Activated B cell treated with CpG ODN at 0.5 μM for 24 hours (primary cell): ENCODE results near the gene ADAMTS12. TPM values are rescaled to one million over a fixed set of nuclear protein-coding genes. Genes with fewer than 3 reads are reported as not detected.

Experiments
- ATAC-seq: fragments of 200-7000 bp; cut with Tn5 transposase; one replicate; pipeline ENCODE4 v1.10.0; 2021; ENCODE audit warnings: low read depth, mild to moderate bottlenecking, moderate library complexity
- CTCF ChIA-PET: fragments of 350-600 bp; sonication (Branson Sonifier 250); formaldehyde crosslinking; loops from one replicate; lab custom pipeline; 2021; ENCODE audit warnings: antibody characterized with exemption; lab: Charles Lee
- POLR2A ChIA-PET: fragments of 350-600 bp; sonication (Branson Sonifier 250); formaldehyde crosslinking; loops from one replicate; lab custom pipeline; 2021; ENCODE audit warnings: antibody characterized with exemption; lab: Charles Lee
- DNase-seq: peaks from one replicate; pipeline ENCODE4 v3.0.0; 2022
- H3K27ac Mint-ChIP-seq: one replicate; pipeline ENCODE4 v1.8.0; 2020; ENCODE audit warnings: mixed read lengths
- H3K27me3 Mint-ChIP-seq: one replicate; pipeline ENCODE4 v1.8.0; 2021; ENCODE audit warnings: mixed read lengths
- H3K36me3 Mint-ChIP-seq: one replicate; pipeline ENCODE4 v1.8.0; 2021; ENCODE audit warnings: low read depth, mixed read lengths
- H3K4me1 Mint-ChIP-seq: one replicate; pipeline ENCODE4 v1.8.0; 2021; ENCODE audit warnings: mixed read lengths
- H3K4me3 Mint-ChIP-seq: one replicate; pipeline ENCODE4 v1.8.0; 2020; ENCODE audit warnings: mild to moderate bottlenecking, mixed read lengths
- H3K9me3 Mint-ChIP-seq: one replicate; pipeline ENCODE4 v1.8.0; 2020; ENCODE audit warnings: mixed read lengths
- intact Hi-C: fragments of 100-400 bp; cut with micrococcal nuclease; formaldehyde crosslinking; loops from one replicate; pipeline ENCODE4 v1.15.1; 2024
- total RNA-seq: library from RNA; stranded (reverse); gene quantifications from 2 replicates; pipeline ENCODE4 v1.2.3, GENCODE V29; 2022
- TF ChIP-seq, protein P1 (sequence below): fragments of 200-600 bp; IDR thresholded peaks from one replicate; pipeline ENCODE4 v1.8.0; 2022; ENCODE audit warnings: antibody characterized with exemption, mild to moderate bottlenecking

ADAMTS12 gene
- total RNA-seq, 1 donor from 2014 or later: not detected

DNA sequence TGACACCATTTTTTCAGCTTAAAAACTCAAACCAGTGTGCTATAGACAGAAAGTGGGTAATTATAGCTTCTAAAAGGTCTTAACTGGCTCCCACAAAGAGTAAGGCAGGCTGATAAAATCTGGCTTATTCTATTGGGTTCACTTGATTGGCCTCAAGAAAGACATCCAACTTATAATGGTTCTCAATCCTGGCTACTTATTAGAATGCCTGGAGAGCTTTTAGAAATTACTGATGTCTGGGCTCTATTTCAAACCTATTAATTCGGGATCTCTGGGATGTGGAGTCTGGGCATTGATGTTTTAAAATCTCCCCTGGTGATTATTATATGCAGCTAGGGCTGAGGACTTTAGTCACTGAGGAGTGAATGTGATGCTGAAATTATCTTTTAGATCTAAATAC, 263.0 kb downstream of the ADAMTS12 start:
- H3K9me3 Mint-ChIP-seq: no peaks in the 10 kb centered on the region
- no peaks in the 10 kb centered on the region for H3K27me3 Mint-ChIP-seq
- no peaks in the 10 kb centered on the region for H3K36me3 Mint-ChIP-seq
- ChIA-PET POLR2A (no interaction called here), CTCF (no interaction called here)
- no peak overlapping the region for H3K27ac Mint-ChIP-seq
- H3K4me1 Mint-ChIP-seq: peaks cover 4% of the 10 kb centered on the region
- TF ChIP-seq, protein P1, sequence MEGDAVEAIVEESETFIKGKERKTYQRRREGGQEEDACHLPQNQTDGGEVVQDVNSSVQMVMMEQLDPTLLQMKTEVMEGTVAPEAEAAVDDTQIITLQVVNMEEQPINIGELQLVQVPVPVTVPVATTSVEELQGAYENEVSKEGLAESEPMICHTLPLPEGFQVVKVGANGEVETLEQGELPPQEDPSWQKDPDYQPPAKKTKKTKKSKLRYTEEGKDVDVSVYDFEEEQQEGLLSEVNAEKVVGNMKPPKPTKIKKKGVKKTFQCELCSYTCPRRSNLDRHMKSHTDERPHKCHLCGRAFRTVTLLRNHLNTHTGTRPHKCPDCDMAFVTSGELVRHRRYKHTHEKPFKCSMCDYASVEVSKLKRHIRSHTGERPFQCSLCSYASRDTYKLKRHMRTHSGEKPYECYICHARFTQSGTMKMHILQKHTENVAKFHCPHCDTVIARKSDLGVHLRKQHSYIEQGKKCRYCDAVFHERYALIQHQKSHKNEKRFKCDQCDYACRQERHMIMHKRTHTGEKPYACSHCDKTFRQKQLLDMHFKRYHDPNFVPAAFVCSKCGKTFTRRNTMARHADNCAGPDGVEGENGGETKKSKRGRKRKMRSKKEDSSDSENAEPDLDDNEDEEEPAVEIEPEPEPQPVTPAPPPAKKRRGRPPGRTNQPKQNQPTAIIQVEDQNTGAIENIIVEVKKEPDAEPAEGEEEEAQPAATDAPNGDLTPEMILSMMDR: no peak
- DNase-seq (no peak), ATAC-seq (no peak)
- H3K4me3 Mint-ChIP-seq: no peak overlapping the region
- intact Hi-C loops: no loop called here

DNA sequence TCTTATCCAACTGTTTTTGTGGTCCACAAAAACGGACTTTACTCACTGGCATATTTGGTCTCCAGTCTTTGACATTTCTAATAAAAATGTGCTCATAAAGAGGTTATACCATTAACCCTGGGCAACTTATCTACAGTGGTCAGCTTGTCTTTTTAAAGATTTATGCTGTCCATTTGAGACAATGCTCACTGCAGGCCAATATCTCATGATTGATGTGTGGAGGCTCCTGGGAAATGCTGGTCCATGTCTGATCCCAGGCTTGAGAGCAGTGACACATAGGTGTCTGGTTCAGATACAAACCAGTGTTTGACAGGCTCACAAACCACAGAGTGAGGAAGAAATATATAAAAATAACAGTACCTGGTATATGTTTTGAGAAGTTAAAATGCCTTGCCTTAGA, 270.3 kb downstream of the ADAMTS12 start:
- H3K27me3 Mint-ChIP-seq: peaks cover 9% of the 10 kb centered on the region
- CTCF ChIA-PET: no interaction called here
- POLR2A ChIA-PET: no interaction called here
- no peak for ATAC-seq
- H3K4me1 Mint-ChIP-seq: no peaks in the 10 kb centered on the region
- H3K4me3 Mint-ChIP-seq: no peak overlapping the region
- DNase-seq: no peak
- TF ChIP-seq, protein P1: no peak
- no peaks in the 10 kb centered on the region for H3K9me3 Mint-ChIP-seq
- H3K27ac Mint-ChIP-seq: no peak overlapping the region
- no peaks in the 10 kb centered on the region for H3K36me3 Mint-ChIP-seq
- intact Hi-C loops: no loop called here

DNA sequence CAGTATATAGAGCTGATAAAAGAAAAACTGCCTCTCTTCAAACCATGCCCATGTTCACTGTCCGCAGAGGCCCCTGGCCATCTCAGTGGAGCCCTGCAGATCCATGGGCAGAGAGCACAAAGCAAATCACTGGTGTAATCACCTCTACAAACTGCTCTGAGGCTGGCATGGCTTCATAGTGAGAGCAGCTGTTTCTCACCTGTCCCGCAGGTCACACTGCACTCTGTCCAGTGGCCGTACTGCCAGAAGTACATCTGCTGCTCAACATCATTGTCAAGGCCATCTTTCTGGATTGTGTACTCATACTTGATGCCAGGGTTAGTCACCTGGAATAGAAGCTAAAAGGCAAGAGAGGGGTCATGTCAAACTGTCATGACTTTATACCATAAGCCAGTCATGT, 277.8 kb downstream of the ADAMTS12 start:
- POLR2A ChIA-PET: no interaction called here

DNA sequence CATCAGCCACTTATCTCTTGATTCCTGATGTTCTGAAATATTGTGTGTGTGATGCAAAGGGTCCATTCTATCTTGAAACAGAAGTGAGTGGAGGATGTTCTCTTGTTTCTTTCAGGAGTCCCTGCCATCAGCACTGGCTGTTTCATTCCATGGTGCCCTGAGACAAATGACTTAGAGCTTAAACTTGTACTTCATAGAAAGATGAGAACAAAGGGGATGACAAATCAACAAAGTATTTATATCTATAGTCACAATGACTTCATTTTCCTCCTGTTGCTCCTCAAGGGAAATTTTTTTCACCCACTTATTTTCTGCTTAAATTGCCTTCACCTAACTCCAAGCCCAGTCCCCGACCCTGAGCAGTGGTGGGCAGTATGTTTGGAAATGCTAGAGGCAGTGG, 279.4 kb downstream of the ADAMTS12 start:
- DNase-seq: no peak
- ChIA-PET POLR2A (no interaction called here), CTCF (no interaction called here)
- H3K27ac Mint-ChIP-seq: no peak overlapping the region
- intact Hi-C loops: no loop called here
- TF ChIP-seq, protein P1: no peak
- H3K4me3 Mint-ChIP-seq: no peak overlapping the region
- H3K9me3 Mint-ChIP-seq: no peaks in the 10 kb centered on the region
- no peaks in the 10 kb centered on the region for H3K4me1 Mint-ChIP-seq
- no peaks in the 10 kb centered on the region for H3K36me3 Mint-ChIP-seq
- peaks cover 5% of the 10 kb centered on the region for H3K27me3 Mint-ChIP-seq
- ATAC-seq: no peak

More for the DNA sequence above, 277.8 kb downstream of the ADAMTS12 start:
- no peaks in the 10 kb centered on the region for H3K4me1 Mint-ChIP-seq
- intact Hi-C loops: no loop called here
- DNase-seq (no peak), ATAC-seq (no peak)
- no peaks in the 10 kb centered on the region for H3K9me3 Mint-ChIP-seq
- H3K27me3 Mint-ChIP-seq: peaks cover 2% of the 10 kb centered on the region
- CTCF ChIA-PET: no interaction called here
- TF ChIP-seq, protein P1: no peak
- H3K36me3 Mint-ChIP-seq: no peaks in the 10 kb centered on the region
- no peak overlapping the region for H3K4me3 Mint-ChIP-seq
- no peak overlapping the region for H3K27ac Mint-ChIP-seq

DNA sequence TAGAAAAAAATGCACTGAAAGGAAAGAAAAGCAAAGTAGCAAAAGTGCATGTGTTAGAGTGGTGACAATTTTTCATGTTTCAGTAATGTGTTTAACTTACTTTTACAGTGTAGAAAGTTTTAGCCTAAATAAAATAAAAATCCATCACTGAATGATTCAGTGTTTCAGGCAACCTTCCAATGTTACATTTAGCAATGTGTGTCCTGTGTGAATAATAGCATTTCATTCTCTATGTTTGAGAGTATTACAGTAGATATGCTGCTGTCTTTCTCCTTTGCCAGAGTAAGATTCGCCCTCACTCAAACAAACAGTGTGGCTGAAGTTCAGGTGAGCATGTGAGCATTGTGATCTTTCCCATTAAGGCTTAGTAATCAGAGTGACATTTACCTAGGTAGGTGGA, 279.9 kb downstream of the ADAMTS12 start:
- no peaks in the 10 kb centered on the region for H3K4me1 Mint-ChIP-seq
- no peaks in the 10 kb centered on the region for H3K9me3 Mint-ChIP-seq
- H3K36me3 Mint-ChIP-seq: no peaks in the 10 kb centered on the region
- POLR2A ChIA-PET: no interaction called here
- ATAC-seq (no peak), DNase-seq (no peak)
- H3K27me3 Mint-ChIP-seq: peaks cover 5% of the 10 kb centered on the region
- CTCF ChIA-PET: no interaction called here
- intact Hi-C loops: no loop called here
- H3K27ac Mint-ChIP-seq: no peak overlapping the region
- no peak overlapping the region for H3K4me3 Mint-ChIP-seq
- TF ChIP-seq, protein P1: no peak
